NCI-H1436 treated with DMSO at 0.1 percent for 48 hours (cell line): ENCODE data around the gene PLEKHO2.

Experiments
- DNase-seq: peaks from one replicate; lab custom pipeline; 2025; lab: John Stamatoyannopoulos, UW

The PLEKHO2 gene

DNA sequence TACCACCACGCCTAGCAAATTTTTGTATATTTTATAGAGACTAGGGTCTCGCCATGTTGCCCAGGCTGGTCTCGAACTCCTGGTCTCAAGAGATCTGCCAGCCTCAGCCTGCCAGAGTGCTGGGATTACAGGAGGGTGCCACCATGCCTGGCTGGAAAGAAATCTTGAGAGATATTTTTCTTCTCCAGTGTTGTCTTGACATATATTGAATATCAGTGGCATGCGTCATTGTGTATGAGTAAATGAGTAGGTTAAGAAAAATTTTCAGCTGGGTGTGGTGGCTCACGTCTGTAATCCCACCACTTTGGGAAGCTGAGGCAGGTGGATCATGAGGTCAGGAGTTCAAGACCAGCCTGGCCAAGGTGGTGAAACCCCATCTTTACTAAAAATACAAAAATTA is 12.7 kb upstream of the PLEKHO2 start:
- DNase-seq, result no peak

DNA sequence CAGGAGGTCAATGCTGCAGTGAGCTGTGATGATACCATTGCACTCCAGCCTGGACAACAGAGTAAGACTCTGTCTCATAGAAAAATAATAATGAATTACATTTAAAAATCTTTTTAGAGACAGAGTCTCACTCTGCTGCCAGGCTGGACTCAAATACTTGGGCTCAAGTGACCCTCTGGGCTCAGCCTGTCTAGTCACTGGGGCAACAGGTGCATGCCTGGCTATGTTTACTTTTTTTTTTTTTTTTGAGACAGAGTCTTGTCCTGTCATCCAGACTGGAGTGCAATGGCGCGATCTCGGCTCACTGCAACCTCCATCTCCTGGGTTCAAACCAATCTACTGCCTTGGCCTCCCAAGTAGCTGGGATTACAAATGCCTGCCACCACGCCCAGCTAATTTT is 8.0 kb upstream of the PLEKHO2 start:
- no peak for DNase-seq

DNA sequence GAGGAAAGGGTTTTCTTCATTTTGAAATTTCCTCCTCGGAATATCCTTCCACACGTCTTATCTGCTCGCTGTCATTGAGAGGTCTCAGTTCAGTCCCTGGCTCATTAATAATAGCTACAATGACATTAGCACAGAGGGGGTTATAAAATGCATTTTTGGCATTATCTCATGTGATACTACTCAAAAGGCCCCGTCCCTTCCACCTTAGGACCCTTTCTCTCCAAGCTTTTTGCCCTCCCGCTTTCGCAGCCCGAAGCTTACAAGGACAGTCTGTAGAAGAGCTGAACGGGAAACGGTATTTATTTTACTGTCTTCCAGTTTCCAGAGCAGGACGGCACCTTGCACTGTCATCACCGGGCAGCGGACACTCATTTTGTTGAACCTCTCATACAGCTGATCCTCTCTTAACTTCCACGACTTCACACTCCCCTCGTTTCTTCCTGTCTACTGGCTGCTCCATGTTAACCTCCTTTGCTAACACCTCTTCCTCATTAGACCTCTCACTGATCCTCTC is 5.6 kb upstream of the PLEKHO2 start:
- no peak for DNase-seq

DNA sequence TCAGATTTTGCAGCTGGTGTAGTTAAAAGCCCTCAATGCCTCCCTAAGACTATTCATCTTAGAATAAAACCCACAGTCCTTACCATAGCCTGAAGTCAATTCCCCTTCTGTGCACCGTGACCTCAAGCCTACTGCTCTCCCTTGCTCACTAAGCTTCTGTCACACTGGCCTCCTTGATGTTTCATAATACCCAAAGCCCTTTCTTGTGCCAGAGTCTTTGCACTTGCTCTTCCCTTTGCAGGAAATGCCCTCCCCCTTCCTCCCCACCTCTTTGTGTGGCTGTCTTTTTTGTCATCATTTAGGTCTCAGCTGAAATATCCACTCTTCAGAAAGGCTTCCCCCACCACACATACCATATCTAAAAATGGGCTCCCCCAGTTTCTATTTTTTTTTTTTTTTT is 4.2 kb upstream of the PLEKHO2 start:
- no peak for DNase-seq

DNA sequence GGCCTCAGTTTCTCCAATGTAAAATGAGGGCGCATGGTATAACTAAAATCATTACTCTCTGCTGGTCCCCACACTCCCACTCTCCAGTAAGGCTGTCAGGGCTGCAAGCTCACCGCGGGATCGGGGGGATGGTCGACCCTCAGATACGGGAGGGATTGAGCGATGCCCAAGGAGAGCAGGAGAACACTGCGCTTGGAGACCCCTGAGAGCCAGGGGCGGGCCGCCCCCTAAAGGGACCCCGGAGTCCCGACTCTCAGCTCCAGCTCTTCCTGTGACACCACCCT is 713 bp upstream of the PLEKHO2 start:
- DNase-seq, result no peak

DNA sequence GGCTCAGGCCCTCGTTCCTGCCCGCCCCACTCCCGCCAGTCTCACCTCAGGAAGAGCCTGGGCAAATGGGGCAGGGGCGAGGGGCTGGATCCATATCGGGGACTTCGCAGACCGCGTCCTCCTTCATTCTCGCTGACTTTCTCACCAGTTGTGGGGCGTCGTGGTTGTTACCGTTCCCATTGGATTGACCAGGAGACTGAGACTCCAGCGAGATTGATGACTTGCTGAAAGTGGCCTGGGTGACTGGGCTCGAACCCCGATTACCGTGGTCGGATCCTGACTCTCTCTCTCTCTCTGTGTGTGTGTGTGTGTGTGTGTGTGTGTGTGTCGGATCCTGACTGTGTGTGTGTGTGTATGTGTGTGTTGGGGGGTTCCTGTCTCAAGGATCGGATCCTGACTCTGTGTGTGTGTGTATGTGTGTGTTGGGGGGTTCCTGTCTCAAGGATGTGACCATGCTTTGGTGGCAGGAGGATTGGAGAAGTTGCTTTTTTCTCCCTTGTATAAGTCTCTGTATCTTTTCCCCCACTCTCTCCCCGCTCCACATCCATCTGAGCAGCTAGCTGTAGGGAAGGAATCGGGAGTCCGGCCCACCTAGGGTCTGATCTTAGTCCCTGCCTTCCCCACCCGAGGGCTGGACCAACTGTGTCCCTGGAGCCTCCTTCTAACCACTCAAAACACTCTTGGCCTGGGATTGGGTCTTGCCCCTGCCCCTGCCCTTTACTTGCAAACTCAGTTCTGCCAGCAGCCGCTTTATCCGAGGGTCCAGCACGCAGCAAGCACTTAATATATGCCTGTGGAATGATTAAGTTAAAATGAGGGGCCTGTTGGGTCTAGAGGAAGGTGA is 603 bp downstream of the PLEKHO2 start:
- DNase-seq, result no peak

DNA sequence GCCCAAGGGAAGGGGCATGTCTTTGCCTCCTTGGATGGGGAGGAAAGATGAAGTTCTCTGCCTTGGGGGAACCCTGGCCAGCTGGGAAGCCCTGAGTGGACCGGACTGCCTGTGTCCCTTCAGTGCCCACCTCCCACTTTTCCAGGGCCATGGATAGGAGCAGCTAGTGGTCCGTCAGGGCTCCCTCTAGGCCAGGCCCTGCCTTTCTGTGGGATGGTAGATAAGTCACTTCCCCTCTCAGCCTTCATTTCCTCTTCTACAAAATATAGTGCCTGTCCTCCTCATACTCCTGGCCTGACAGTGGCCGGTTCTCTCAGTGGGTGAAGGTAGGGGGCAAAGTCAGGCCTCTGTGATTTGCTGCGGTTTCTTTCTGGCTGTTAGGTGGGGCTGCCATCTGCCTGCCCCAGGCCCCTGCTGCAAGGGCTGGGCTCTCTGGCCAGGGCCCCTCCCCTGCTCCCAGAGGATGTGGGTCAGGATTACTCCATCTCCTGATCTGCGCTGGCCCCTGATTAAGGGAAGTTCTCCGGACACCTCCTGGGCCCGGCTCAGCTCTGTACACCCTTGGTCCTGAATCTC is 1.4 kb downstream of the PLEKHO2 start:
- no peak for DNase-seq

DNA sequence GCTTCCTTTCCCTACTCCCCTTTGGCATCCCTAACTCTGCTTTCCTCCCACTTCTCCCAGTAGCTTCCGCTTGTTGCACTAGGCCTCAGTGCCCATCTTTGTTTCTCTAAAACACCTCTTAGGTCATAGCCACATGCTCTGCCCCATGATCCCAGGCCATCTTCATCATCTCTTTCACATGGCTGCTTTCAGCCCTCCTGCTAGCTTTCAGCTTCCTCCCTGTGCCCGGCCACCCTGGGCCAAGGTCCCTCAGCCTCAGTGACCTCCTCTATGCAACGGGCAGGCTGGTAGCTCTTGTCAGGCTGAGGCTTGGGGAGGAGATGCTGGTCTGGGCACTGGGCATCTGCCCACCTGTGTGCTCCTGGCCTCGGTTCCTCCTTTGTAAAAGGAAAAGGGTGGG is 2.3 kb downstream of the PLEKHO2 start:
- no peak for DNase-seq

DNA sequence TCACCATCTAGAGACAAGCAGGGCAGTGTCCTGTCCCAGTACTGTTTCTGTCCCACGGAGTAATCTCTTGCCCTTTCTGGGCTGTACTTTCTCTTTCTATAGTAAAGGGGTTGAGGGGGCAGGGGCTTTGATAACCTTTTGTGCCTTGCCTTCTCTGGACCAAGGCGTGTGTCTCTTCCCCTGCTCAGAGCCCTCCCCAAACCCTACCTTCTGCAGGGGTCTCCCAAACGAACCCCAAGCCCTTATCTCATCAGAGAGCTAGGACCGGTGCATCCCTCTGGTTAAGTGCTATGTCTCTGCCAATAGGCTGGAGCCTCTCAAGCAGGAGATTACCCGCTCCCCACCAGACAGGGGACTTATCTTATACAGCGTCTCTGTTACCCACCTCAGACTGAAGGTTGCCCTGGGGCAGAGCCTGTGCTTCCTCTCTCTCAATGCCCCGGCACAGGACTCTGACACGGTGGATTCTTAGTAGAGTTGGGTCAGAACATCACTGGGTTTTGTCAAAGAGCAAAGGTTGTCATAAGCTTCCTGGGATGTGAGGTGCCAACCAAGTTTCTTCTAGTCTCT is 2.9 kb downstream of the PLEKHO2 start:
- no peak for DNase-seq

DNA sequence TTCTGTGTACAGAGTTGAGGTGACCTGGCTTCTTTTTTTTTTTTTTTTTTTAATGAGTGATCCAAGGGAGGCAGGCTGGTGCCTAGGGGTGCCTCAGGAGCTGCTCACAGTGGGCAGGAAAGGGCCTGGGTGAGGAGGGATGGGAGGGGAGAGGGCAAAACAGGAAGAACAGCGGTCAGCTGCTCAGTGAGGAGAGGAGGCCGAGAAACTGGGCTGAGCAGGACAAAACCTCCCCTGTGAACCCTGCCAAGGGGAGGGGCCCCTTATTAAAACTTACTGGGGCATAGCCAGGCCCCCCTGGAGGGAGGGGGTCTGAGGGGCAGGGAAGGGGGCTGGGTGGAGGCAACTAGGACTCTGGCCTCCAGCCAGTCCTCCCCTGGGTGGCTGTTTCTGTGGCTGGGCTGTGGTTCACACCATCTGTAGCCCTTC is 3.5 kb downstream of the PLEKHO2 start:
- DNase-seq, result no peak

DNA sequence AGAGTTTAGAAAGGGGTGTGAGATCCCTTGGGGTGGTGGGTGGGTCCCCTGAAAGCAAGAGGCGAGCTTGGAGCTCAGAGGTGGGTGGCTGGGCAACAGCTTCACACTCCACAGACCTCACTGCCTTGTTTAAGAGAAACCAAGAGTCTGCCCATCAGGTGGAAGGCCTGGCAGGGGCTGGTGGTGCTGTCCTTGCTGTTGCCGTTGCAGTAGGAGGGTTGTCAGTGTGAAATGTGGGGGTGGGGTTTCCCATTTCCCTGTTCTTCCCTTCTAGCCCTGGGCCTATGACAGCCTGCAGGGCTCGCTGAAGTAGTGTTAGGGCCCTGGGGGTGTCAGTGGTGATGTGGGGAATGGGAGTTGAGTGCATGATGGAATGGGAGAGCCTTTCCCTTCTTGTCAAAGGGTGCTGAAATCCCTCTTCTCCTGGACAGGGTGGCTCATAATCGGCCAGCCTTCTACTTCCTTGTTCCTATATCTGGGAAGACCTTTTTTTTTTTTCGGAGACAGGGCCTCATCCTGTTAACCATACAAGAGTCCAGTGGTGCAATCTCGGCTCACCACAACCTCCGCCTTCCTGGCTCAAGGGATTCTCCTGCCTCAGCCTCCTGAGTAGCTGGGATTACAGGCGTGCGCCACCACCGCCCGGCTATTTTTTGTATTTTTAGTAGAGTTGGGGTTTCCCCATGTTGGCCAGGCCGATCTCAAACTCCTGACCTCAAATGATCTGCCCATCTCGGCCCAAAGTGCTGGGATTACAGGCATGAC is 4.3 kb downstream of the PLEKHO2 start:
- DNase-seq, result no peak

DNA sequence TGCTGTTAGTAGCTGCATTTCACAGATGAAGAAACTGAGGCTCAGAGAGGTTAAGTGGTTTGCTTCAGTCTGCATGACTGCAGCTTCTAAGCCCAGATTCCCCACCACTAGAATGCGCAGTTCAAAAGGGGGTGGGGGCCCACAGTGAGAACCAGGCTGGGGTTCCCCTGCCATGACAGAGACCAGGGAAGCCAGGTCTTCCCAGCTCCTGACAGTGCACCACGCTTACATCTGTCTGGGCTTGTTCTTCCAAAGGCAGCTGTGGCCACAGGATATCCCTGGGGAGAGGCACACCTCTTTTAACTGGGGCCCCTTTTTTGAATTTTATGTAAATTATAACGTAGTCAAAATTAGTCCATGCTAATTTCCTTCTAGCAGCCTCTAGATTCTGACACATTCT is 5.3 kb downstream of the PLEKHO2 start:
- DNase-seq, result no peak

DNA sequence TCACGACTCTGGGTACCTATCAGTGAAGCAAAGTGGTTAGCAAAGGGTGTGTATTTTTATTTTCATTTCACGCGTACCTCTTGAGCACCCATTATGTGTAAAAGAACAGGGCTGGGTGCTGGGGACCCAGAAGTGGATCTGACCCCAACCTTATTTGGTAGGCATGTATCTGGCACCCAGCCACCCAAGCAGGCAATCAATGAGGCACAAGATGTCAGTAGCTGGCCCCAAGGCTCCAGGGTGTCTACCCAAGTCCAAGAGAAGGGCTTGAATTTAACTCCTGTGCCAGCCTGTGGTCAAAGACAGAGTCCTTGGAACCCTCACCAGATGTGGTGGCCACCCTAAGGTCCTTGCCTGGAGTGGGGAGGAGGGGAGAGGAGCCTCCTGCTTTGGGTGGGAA is 5.7 kb downstream of the PLEKHO2 start:
- DNase-seq, result no peak

DNA sequence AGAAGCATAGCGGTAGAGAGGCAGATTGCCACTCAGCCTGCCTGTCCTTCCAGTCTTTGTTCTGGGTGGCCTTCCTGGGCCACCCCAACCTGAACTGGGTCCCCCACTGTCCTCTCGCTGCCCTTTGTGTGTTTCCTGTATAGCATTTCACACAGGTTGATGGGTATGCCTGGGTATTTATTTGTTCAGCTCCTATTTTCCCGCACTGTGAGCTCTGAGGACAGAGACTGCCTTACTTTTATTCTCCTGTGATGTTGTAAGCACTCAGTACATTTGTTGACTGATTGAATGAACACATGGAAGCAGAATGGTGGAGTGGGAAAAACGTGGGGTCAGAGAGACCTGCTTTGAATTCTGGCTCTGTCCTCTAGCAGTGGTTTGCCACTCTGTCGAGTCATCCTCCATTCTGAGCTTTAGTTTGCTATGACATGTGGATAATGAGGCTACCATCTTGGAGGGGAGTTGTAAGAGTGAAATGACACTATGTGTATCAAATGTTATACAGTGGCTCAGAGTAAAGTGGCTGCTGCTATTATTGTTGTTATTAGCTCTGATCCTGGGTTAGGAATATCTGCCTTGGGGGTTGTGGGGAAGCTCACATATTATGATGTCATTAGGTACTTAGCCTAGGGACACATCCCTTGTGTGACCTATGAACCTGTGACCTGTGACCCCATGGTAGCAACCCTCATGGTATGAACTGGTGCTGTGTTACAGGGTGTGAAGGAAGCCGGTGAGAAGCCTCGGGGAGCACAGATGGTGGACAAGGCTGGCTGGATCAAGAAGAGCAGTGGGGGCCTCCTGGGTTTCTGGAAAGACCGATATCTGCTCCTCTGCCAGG is 6.4 kb downstream of the PLEKHO2 start:
- no peak for DNase-seq

DNA sequence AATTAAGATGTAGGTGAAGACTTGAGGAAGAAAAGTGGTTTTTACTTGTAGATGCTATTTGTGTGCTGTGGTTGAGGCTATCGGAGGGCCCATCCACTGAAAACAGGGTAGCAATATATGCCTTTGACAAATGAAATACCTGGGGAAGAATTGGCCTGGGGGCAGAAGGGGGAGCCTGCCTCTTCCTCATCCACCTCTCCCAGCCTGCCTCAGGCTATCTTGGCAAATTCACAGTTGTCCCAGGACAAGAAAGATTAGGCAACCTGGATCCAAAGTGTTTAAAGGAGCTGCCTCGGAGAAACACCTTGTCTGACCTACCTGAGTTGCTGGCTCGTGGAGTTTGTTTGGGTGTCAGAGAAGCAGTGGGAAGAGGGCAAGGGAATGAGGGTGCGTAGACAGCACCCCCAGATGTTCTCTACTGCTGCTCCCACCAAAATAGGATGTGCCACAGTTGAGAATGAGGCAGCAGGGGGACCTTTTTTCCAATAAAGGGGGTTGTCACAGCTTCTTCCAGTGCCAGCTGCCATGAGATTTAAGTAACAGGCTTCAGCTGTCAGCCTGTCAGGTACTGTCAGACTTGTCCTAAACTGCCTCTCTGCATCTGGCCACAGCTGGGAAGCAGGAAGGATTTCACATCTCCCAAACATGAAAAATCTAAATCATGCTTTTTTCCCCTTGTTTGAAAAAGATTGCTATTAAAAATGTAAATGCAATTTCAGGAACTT is 9.2 kb downstream of the PLEKHO2 start:
- DNase-seq, result no peak

DNA sequence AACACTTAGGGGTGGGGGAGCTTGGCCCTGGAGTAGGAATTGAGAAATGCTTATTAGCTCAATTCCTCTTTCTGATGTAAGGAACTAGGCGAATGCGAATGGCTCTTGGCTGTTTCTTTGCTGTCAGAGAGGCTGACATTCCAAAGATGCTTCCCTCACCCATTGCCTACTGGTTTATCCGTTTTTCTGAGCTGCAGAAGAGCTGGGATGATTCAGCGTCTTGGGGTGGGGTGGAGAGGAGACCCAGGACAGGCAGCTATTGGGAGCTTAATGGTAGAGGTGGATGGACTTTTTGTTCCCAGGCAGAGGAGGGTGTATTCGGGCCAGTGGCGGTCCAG is 9.8 kb downstream of the PLEKHO2 start:
- DNase-seq, result no peak

DNA sequence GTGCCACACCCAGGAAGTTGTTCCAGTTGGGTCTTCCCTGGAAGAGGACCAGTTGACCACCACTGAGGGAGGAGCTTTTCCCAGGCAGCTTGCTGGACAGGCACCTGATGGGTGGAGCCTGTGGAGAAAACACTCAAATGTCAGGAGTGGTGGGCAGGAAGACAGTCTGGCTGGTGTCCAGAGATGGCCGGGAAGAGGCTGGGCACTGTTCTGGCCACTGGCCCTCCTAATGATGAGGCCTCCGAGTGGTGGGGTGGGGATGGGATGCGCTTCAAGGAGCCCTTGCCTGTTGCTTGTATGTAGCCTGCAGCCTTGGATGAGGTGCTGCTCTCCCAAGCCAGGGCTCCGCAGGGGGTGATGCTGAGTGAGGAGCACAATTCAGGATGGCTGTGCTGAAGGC is 12.3 kb downstream of the PLEKHO2 start:
- no peak for DNase-seq

DNA sequence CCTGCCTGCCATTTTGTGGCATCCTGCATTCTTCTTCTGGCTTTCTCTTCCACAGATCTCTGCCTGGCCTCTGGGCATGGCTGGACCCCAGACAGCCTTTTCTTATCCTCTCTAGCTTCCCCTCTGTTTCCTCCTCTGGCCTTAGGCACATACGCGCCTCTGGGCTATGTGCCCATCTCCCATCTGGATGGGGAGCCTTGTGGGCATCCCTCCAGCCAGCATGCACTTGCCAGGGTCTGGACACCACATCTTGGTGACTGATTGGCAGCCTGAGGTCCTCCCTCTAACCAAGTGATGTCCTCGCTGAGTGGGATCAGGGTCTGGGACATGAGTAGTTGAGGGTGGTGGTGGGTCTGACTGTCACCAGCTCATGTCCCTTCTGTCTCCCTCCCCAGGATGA is 12.8 kb downstream of the PLEKHO2 start:
- DNase-seq, result no peak

DNA sequence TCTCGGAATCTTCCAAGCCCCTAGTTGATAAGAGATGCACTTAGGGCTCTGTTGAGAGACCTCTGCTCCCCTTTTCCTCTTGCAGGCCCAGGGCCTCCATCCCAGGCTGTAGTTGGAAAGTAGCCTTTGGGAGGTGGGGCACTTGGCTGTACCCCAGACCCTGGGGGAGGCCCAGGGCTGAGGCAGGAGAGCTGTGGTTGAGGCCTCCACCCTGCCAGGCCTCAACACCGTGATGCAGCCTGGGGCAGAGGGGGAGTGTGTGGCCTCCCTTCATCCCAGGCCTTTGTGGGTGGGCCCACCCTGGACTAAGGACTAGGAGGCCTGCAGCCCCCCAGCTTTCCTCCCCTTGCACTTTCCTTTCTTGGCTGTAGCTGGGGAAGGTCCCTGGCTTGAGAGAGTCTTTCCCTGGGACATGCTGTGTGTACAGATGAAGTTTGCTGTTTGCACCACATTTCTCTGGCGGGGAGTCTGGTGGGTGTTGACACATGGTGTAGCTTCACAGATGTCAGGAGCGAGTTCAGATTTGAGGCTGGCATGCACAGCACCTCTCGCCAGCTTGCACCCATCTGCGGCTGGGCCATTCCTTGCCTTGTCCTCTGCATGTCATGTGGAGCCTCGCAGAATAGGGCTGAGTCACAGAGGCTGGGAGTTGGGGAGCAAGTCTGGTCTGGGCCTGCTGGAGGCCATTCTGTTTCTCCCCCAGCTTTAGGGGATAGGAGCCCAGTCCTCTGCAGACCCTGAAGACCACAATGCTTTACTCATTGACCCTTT is 13.7 kb downstream of the PLEKHO2 start:
- no peak for DNase-seq

DNA sequence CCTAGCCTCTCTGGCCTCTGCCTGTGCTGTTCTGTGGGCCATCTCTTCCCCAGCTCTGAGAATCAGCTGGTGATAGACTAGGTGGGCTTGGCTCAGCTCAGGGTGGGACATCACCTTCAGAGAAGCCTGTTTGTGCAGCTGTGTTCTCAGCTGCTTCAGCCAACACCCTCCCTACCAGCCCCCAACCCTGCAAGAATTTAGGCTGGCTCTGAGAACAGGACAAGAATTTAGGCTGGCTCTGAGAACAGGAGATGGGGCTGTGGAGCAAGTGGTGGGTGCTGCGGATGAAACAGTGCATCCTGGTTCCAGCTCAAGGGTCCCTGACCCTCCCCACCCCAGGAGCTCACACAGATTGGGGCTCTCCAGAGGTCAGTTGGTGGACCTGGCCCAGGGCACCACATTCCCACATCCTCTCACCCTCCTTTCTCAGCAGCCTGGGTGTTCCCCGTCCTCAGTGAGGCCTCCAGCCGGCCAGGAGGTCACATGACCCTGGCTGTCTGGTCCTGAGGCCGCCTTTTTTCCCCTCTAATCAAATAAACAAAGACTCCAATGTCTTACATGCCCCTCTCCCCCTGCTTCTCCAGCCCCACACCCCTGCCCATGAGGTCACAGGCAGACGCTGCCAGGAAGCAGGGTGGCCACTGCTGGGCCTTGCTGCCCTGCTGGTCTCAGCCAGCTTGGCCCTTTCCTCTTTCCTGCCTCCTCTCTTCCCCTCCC is 14.9 kb downstream of the PLEKHO2 start:
- DNase-seq, result no peak
